Measurements from ENCODE around the gene MBD3L3. TPM values are rescaled to one million over a fixed set of nuclear protein-coding genes. Genes with fewer than 3 reads are reported as not detected.

Gene MBD3L3
- total and polyA plus RNA-seq, 2 experiments from 2014 or later: not detected

GRCh38 chr19:7088999-7089398 is 30.5 kb upstream of the MBD3L3 start:
- Mint-ChIP-seq H3K4me1 (no peaks in the 10 kb centered on the region), H3K4me3 (no peak overlapping the region), H3K9me3 (peaks cover 92% of the 10 kb centered on the region), H3K27ac (no peak overlapping the region), H3K36me3 (ENCODE audit: low read depth) (peaks cover 91% of the 10 kb centered on the region), H3K27me3 (ENCODE audit: insufficient read depth, low read depth, poor library complexity) (peaks cover 11% of the 10 kb centered on the region)
- H3K27ac ChIP-seq (ENCODE audit: low read depth): no peak overlapping the region
- H3K36me3 ChIP-seq (ENCODE audit: insufficient read depth): peaks cover 32% of the 10 kb centered on the region
- TF ChIP-seq REST (IDR thresholded peaks at IDR 0.05; ENCODE audit: unreplicated experiment) (no peak), POLR2AphosphoS5 (IDR thresholded peaks at IDR 0.05; ENCODE audit: low read depth) (no peak), JUNB (IDR thresholded peaks at IDR 0.05; ENCODE audit: unreplicated experiment) (no peak), CREB1 (CRISPR knock-in tag; IDR thresholded peaks at IDR 0.05; ENCODE audit: low read depth) (no peak), ZNF114 (CRISPR knock-in tag; IDR thresholded peaks at IDR 0.05) (no peak), ZNF462 (CRISPR knock-in tag; IDR thresholded peaks at IDR 0.05) (no peak), STAT1 (IDR thresholded peaks at IDR 0.05; ENCODE audit: unreplicated experiment) (no peak), EZH2phosphoT487 (IDR thresholded peaks at IDR 0.05; ENCODE audit: unreplicated experiment) (no peak), CTCF (conservative IDR thresholded peaks at IDR 0.05; ENCODE audit: low read depth in 2 of 2) (no peak), NANOG (IDR thresholded peaks at IDR 0.05; ENCODE audit: borderline replicate concordance) (no peak), ZNF331 (CRISPR knock-in tag; IDR thresholded peaks at IDR 0.05; ENCODE audit: low read depth) (no peak), EZH2 (IDR thresholded peaks at IDR 0.05; ENCODE audit: low read depth, unreplicated experiment) (no peak), ETS1 (IDR thresholded peaks at IDR 0.05) (no peak)
- H3K9me2 ChIP-seq (ENCODE audit: insufficient read depth): no peaks in the 10 kb centered on the region
- no peak overlapping the region for H3K4me3 ChIP-seq
- H3K79me2 ChIP-seq (replicated peaks; ENCODE audit: insufficient read depth): no peaks in the 10 kb centered on the region
- no peak overlapping the region for H3K4me2 ChIP-seq
- H3K27me3 ChIP-seq (ENCODE audit: insufficient read depth): no peaks in the 10 kb centered on the region
- H3F3A ChIP-seq (replicated peaks; ENCODE audit: low read depth): no peaks in the 10 kb centered on the region
- no peaks in the 10 kb centered on the region for H4K20me1 ChIP-seq (replicated peaks; ENCODE audit: insufficient read depth)
- H3K4me1 ChIP-seq (ENCODE audit: insufficient read depth): no peaks in the 10 kb centered on the region
- ATAC-seq (no peak), DNase-seq (ENCODE audit: low spot score) (no peak)
- no peak overlapping the region for H2AFZ ChIP-seq
